ENCODE data around the gene TEX19. TPM values are rescaled to one million over a fixed set of nuclear protein-coding genes. Genes with fewer than 3 reads are reported as not detected.

Gene TEX19
- total RNA-seq, 4 donors from 2014 or later: not detected

DNA sequence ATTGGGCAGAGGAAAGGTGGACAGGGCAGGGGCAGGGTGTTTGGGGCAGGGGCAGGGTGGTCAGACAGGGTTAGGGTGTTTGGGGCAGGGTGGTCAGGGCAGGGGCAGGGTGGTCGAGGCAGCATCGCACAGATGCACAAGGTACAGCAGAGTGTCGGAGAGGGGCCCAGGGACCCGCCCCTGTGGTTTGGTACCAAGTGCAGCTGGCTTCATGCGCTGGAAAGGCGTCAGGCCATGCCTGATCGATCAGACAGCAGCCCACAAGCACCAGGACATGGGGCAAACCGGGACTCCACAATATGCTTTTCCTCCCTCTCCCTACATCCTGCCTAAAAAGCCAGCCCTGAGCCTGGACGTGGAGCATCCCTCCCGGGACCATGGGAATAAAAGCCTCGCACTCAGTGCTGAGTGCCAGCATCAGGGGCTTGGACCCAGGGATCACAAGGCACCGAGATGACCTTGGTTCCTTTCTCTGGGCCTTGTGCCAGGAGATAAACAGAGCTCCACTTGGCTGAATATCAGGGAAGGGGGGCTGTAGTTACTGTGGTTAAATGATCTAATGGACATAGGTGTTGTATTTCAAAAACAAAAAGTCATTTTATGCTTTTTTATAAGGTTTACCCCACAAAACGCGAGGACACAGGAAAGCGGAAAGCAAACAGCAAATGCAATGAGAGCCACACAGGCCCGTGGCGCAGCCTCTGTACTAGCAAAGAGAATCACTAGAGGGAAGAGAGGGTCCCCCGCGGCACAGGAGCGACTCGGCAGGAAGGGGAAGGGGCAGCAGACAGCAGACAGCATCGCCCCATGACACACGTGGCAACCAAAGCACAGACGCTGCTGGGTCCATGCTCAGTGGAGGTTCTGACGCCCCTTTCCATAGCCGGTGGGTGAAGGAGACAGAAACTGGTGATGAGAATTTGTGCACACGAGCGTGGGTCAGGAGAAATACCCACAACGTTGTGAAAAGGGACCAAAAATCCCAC lies 53.8 kb downstream of the TEX19 start:
- 85% methylated on average over 29 of the region's 29 CpGs for WGBS
- Histone ChIP-seq H3K27ac (replicated peaks in 1 of 4) (no peak overlapping the region), H3K4me3 (no peak overlapping the region), H3K36me3 (peaks cover 0 to 42% (median 19%) of the 10 kb centered on the region in 4 donors), H3K9me3 (no peaks in the 10 kb centered on the region), H3K27me3 (no peaks in the 10 kb centered on the region), H3K4me1 (peaks cover 9 to 18% (median 14%) of the 10 kb centered on the region in 4 donors)
- no peak for DNase-seq (ENCODE audit: extremely low spot score)
- TF ChIP-seq EP300 (IDR thresholded peaks at IDR 0.05) (no peak), POLR2AphosphoS5 (IDR thresholded peaks at IDR 0.05) (no peak), POLR2A (IDR thresholded peaks at IDR 0.05; ENCODE audit: low read depth) (no peak)
- TF ChIP-seq, protein P1, sequence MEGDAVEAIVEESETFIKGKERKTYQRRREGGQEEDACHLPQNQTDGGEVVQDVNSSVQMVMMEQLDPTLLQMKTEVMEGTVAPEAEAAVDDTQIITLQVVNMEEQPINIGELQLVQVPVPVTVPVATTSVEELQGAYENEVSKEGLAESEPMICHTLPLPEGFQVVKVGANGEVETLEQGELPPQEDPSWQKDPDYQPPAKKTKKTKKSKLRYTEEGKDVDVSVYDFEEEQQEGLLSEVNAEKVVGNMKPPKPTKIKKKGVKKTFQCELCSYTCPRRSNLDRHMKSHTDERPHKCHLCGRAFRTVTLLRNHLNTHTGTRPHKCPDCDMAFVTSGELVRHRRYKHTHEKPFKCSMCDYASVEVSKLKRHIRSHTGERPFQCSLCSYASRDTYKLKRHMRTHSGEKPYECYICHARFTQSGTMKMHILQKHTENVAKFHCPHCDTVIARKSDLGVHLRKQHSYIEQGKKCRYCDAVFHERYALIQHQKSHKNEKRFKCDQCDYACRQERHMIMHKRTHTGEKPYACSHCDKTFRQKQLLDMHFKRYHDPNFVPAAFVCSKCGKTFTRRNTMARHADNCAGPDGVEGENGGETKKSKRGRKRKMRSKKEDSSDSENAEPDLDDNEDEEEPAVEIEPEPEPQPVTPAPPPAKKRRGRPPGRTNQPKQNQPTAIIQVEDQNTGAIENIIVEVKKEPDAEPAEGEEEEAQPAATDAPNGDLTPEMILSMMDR (IDR thresholded peaks at IDR 0.05): no peak
- intact Hi-C loops (cut with DNase I): no loop called here

Other genes starting within 250 kb of the TEX19 start
- 10 to 100 TPM in 3 of 4 donors, 1 to 10 TPM in 1; 8.4 to 21.6 (median 16.4) TPM for gene CCDC57, start 146.4 kb upstream of the TEX19 start, total RNA-seq
- 10 to 100 TPM; 17.0 to 28.8 (median 23.4) TPM for gene SLC16A3, start 130.2 kb upstream of the TEX19 start, total RNA-seq
- 10 to 100 TPM; 47.2 to 65.5 (median 61.0) TPM for gene CSNK1D, start 85.5 kb upstream of the TEX19 start, total RNA-seq
- gene CD7, start 41.6 kb upstream of the TEX19 start, total RNA-seq: 1 to 10 TPM in 2 of 4 donors, under 1 TPM in 1, not detected in 1; 0.91 to 5.7 (median 2.0) TPM
- 10 to 100 TPM in 3 of 4 donors, 1 to 10 TPM in 1; 10.0 to 41.1 (median 22.2) TPM for gene SECTM1, start 25.5 kb upstream of the TEX19 start, total RNA-seq
- gene UTS2R, start 12.5 kb downstream of the TEX19 start, total RNA-seq: not detected
- gene HEXD, start 59.1 kb downstream of the TEX19 start, total RNA-seq: 10 to 100 TPM; 15.7 to 27.1 (median 20.6) TPM
- gene OGFOD3, start 59.3 kb downstream of the TEX19 start, total RNA-seq: 10 to 100 TPM; 21.6 to 35.3 (median 28.5) TPM
- 10 to 100 TPM; 40.7 to 78.3 (median 69.7) TPM for gene CYBC1, start 91.5 kb downstream of the TEX19 start, total RNA-seq
- 10 to 100 TPM; 26.2 to 30.9 (median 29.3) TPM for gene NARF, start 99.5 kb downstream of the TEX19 start, total RNA-seq
- gene FOXK2, start 160.5 kb downstream of the TEX19 start, total RNA-seq: 10 to 100 TPM; 27.0 to 51.6 (median 45.3) TPM

All from esophagus muscularis mucosa (tissue), 4 donors.